ENCODE results near the gene DENND1B. TPM values are rescaled to one million over a fixed set of nuclear protein-coding genes. Genes with fewer than 3 reads are reported as not detected.
"Not testable (repeated sequence)": the region's sequence is repeated elsewhere in the genome, so short reads cannot be mapped to it uniquely, and the experiment has no call there.

Gene DENND1B
- total RNA-seq, 4 donors from 2014 or later = 3.3 to 21.7 (median 8.9) TPM

GRCh38 chr1:197595304-197595904, 179.9 kb downstream of the DENND1B start:
- TF ChIP-seq CTCF (IDR thresholded peaks at IDR 0.05 in 4 of 5, conservative IDR thresholded peaks at IDR 0.05 in 1 of 5) = no peak
- no peak for TF ChIP-seq POLR2A (IDR thresholded peaks at IDR 0.05)
- Histone ChIP-seq H3K27ac (no peak overlapping the region), H3K36me3 (no peaks in the 10 kb centered on the region), H3K4me1 (no peaks in the 10 kb centered on the region), H3K9me3 (no peaks in the 10 kb centered on the region), H3K27me3 (no peaks in the 10 kb centered on the region), H3K4me3 (no peak overlapping the region)
- ATAC-seq (no peak), DNase-seq (no peak)
- in situ Hi-C loops (cut with MboI; ENCODE audit: low sequenced_read_pairs in 4 of 4) (no loop called here), intact Hi-C loops (cut with DNase I; ENCODE audit: low total_unique reads) (no loop called here)

- Histone ChIP-seq H3K36me3 (no peaks in the 10 kb centered on the region), H3K9me3 (no peaks in the 10 kb centered on the region), H3K27ac (no peak overlapping the region), H3K4me1 (no peaks in the 10 kb centered on the region), H3K27me3 (no peaks in the 10 kb centered on the region), H3K4me3 (no peak overlapping the region)
- in situ Hi-C loops (cut with MboI; ENCODE audit: low sequenced_read_pairs in 4 of 4) (no loop called here), intact Hi-C loops (cut with DNase I; ENCODE audit: low total_unique reads) (no loop called here)
- DNase-seq (no peak), ATAC-seq (no peak)
- TF ChIP-seq CTCF (IDR thresholded peaks at IDR 0.05 in 4 of 5, conservative IDR thresholded peaks at IDR 0.05 in 1 of 5) = no peak
- no peak for TF ChIP-seq POLR2A (IDR thresholded peaks at IDR 0.05)
Measured at GRCh38 chr1:197590687-197591086, 184.6 kb downstream of the DENND1B start.

DNA sequence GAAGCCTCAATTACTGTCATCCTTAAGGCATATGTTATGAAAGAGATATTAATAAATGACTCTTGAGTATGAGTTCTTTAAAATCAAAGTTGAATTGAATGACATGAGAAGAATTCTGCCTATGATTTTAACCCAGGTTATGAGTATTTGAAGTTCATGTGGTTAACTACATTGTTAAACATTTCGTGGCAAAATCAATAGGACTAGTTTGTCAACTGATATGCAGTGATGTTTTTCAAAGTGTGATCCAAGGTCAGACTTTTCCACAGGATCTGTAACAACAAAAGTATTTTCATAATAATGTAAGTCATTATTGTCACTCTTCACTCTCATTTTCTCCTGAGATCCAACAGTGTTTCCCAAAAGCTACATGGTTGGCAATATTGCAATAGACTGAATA, 189.5 kb downstream of the DENND1B start:
- Histone ChIP-seq H3K27ac (no peak overlapping the region), H3K4me3 (no peak overlapping the region), H3K4me1 (no peaks in the 10 kb centered on the region), H3K9me3 (no peaks in the 10 kb centered on the region), H3K36me3 (no peaks in the 10 kb centered on the region), H3K27me3 (no peaks in the 10 kb centered on the region)
- no peak for DNase-seq
- intact Hi-C loops (cut with DNase I; ENCODE audit: low total_unique reads) (no loop called here), in situ Hi-C loops (cut with MboI; ENCODE audit: low sequenced_read_pairs in 4 of 4) (no loop called here)
- ATAC-seq = no peak
- TF ChIP-seq POLR2A (IDR thresholded peaks at IDR 0.05) = no peak
- TF ChIP-seq CTCF (IDR thresholded peaks at IDR 0.05 in 4 of 5, conservative IDR thresholded peaks at IDR 0.05 in 1 of 5) = no peak

DNA sequence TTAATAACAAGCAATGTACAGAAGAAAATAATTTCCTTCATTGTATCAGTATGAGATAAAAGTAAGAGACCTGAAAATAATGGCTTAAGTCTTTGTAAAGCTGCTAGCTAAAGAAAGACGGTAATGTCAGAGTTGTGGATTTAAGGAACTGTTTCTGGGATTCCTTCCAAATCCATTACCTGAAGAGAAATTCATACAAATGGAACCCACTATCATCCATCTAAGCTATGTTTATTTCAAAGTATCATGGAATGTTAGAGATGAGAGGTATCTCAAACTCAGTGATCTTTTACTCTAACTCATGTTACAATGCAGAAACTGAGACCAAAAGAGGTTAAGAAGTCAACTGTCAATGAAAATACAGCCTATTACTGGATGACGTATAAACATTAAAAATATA, 197.7 kb downstream of the DENND1B start:
- H3K27ac ChIP-seq = no peak overlapping the region
- in situ Hi-C loops (cut with MboI; ENCODE audit: low sequenced_read_pairs in 4 of 4) (no loop called here), intact Hi-C loops (cut with DNase I; ENCODE audit: low total_unique reads) (no loop called here)
- H3K4me3 ChIP-seq = no peak overlapping the region
- DNase-seq (no peak), ATAC-seq (no peak)
- no peaks in the 10 kb centered on the region for H3K27me3 ChIP-seq
- H3K9me3 ChIP-seq = no peaks in the 10 kb centered on the region
- no peaks in the 10 kb centered on the region for H3K4me1 ChIP-seq
- no peaks in the 10 kb centered on the region for H3K36me3 ChIP-seq
- TF ChIP-seq POLR2A (IDR thresholded peaks at IDR 0.05) (no peak), CTCF (IDR thresholded peaks at IDR 0.05 in 4 of 5, conservative IDR thresholded peaks at IDR 0.05 in 1 of 5) (no peak)

DNA sequence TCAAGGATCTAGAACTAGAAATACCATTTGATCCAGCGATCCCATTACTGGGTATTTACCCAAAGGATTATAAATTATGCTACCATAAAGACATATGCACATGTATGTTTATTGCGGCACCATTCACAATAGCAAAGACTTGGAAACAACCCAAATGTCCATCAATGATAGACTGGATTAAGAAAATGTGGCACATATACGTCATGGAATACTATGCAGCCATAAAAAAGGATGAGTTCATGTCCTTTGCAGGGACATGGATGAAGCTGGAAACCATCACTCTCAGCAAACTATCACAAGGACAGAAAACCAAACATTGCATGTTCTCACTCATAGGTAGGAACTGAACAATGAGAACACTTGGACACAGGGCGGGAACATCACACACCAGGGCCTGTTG, 199.7 kb downstream of the DENND1B start:
- H3K4me1 ChIP-seq; H3K4me3 ChIP-seq; H3K9me3 ChIP-seq; H3K36me3 ChIP-seq; ATAC-seq; in situ Hi-C loops (cut with MboI; ENCODE audit: low sequenced_read_pairs in 4 of 4); intact Hi-C loops (cut with DNase I; ENCODE audit: low total_unique reads); H3K27ac ChIP-seq; DNase-seq; H3K27me3 ChIP-seq: not testable (repeated sequence)
